GM18519 (cell line): ENCODE measurements around the gene OPHN1.

Source experiments
- ATAC-seq: cut with Tn5 transposase; IDR thresholded peaks from one replicate; pipeline ENCODE4 v1.9.1; 2021; ENCODE audit warnings: mild to moderate bottlenecking, moderate library complexity; ENCODE audit not compliant: unreplicated experiment, low FRiP score

OPHN1 gene, protein sequence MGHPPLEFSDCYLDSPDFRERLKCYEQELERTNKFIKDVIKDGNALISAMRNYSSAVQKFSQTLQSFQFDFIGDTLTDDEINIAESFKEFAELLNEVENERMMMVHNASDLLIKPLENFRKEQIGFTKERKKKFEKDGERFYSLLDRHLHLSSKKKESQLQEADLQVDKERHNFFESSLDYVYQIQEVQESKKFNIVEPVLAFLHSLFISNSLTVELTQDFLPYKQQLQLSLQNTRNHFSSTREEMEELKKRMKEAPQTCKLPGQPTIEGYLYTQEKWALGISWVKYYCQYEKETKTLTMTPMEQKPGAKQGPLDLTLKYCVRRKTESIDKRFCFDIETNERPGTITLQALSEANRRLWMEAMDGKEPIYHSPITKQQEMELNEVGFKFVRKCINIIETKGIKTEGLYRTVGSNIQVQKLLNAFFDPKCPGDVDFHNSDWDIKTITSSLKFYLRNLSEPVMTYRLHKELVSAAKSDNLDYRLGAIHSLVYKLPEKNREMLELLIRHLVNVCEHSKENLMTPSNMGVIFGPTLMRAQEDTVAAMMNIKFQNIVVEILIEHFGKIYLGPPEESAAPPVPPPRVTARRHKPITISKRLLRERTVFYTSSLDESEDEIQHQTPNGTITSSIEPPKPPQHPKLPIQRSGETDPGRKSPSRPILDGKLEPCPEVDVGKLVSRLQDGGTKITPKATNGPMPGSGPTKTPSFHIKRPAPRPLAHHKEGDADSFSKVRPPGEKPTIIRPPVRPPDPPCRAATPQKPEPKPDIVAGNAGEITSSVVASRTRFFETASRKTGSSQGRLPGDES

GRCh38 chrX:68433155-68433980 is at the start of gene OPHN1:
TSS of gene OPHN1 (minus strand) at chrX:68433495. CDS start at chrX:68433020, 475 bp downstream.
- ATAC-seq = no peak

GRCh38 chrX:68480969-68481368 is 47.7 kb upstream of the OPHN1 start:
- ATAC-seq = no peak

DNA sequence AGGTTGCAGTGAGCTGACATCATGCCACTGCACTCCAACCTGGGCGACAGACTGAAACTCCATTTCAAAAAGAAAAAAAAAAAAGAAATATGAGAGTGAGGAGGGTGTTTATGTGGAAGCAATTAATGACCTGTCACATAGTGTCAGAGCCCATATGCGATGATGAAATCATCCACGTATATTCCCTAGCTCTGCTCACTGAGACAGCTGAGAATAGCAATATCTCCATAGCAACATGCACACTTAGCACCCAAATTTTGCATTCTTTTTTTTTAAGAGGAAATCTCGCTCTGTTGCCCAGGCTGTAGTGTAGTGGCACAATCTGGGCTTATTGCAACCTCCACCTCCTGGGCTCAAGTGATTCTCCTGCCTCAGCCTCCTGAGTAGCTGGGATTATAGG is 31.5 kb upstream of the OPHN1 start:
- no peak for ATAC-seq

DNA sequence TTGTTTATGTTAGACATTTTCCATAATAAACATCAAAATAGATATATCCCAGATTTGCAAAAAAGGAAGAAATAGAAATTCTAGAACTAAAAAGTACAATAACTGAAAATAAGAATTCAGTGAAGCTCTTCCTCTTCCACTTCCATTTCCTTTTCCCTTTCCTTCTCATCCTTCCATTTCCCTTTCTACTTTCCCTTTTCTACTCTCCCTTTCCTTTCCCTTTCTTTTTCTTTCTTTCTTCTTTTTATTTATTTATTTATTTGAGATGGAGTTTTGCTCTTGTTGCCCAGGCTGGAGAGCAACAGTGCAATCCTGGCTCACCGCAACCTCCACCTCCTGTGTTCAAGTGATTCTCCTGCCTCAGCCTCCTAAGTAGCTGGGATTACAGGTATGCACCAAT is 30.6 kb upstream of the OPHN1 start:
- ATAC-seq = no peak

DNA sequence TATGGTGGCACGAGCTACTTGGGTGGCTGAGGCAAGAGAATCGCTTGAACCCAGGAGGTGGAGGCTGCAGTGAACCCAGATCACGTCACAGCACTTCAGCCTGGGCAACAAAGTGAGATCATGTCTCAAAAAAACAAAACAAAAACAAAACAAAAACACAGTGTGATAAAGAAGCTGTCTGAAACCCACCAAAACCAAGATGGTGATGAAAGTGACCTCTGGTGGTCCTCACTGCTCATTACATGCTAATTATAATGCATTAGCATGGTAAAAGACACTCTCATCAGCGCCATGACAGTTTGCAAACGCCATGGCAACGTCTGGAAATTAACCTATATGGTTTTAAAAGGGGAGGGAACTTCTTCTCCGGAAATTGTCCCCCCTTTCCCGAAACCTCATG is 29.4 kb upstream of the OPHN1 start:
- peak; percentile 59 for ATAC-seq

DNA sequence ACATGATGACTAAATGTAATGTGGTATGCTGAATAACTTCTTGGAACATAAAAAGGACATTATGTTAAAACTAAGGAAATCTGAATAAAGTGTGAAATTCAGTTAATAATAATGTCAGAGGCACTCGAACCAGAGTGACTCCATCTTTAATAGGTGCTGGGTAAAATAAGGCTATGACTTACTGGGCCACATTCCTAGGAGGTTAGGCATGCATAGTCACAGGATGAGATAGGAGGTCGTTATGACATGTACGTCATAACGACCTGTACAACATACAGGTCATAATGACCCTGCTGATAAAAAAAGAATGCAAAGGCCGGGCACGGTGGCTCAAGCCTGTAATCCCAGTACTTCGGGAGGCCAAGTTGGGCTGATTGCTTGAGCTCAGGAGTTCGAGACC is 28.9 kb upstream of the OPHN1 start:
- no peak for ATAC-seq

GRCh38 chrX:68461576-68461975 is 28.3 kb upstream of the OPHN1 start:
- no peak for ATAC-seq

DNA sequence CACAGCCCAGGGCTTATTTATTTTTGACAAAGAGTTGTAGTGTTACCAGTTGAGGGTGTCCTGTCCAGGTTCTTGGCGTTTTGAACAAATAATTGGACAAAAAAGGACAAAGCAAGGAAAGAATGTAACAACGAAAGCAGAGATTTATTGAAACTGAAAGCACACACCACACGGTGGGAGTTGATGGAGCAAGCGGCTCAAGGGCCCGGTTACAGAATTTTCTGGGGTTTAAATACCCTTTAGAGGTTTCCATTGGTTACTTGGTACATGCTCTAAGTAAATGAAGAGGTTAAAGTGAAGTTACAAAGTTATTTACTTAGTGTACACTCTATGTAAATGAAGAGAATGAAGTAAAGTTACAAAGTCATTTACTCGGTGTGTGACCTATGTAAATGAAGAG is 27.8 kb upstream of the OPHN1 start:
- ATAC-seq = no peak

DNA sequence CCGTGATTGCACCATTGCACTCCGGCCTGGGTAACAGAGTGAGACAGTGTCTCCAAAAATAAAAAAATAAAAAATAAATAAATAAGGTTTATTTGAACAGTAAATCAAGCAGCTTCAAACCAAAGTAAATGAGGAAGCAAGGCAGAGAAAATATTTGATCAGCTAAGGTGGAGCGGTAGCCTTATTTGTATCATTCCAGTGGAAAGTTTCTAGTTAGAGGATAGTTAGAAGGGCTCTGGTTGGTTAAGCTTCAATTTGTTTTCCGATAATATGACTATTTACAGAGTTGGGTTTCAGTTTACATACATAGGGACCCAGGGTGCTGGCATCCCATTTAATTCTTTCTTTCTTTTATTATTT is 21.8 kb upstream of the OPHN1 start:
- no peak for ATAC-seq

- ATAC-seq = no peak
Observed at GRCh38 chrX:68454476-68455150, 21.3 kb upstream of the OPHN1 start.

- ATAC-seq = no peak
Observed at GRCh38 chrX:68451720-68452119, 18.4 kb upstream of the OPHN1 start.

DNA sequence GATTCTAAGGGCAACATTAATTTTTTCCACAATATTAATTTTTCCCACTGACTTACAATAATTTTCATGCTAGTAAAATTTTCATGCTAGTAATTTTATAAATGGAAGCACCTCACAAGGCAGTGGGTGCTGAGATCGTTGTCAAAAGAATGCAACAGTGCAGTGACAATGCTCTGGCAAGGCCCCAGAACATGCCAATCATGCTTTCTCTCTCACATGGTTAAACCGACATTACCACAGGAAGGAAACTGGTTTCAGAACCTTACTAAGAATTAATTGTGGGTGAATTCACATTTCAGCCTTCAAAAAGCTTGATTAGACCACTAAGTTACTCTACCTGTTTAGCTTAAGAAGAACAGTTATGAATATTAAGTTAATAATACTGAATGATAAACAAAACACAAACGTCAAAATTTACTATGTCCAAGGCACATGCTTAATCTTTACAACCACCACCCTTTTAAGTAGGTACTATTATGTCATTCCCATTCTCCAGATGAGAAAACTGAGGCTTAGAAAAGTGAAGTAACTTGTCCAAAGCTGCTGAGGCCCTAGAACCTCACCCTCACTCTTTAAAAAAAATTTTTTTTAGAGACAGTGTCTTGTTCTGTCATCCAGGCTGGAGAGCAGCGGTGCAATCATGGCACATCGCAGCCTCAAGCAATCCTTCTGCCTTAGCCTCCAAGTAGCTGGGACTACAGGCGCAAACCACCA is 10.0 kb upstream of the OPHN1 start:
- peak; percentile 54 for ATAC-seq

- ATAC-seq = no peak
Observed at GRCh38 chrX:68440940-68441339, 7.6 kb upstream of the OPHN1 start.

GRCh38 chrX:68440442-68440841 is 7.1 kb upstream of the OPHN1 start:
- no peak for ATAC-seq

GRCh38 chrX:68439341-68439740 is 6.0 kb upstream of the OPHN1 start:
- ATAC-seq = no peak

DNA sequence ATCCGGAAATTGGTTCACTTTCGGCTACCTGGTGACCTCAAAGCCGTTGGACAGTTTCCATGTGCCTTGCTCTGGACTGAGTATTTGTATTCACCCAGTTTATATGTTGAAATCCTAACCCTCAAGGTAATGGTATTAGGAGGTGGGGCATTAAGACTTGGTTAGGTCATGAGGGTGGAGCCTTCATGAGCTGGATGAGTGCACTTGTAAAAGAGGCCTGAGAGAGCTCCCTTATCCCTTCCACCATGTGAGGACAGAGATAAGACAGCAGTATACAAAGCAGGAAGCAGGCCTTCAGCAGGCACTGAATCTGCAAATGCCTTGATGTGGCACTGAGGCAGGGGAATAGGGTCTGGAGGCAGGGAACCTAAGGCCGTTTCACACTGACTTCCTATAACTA is 5.3 kb upstream of the OPHN1 start:
- ATAC-seq = no peak

DNA sequence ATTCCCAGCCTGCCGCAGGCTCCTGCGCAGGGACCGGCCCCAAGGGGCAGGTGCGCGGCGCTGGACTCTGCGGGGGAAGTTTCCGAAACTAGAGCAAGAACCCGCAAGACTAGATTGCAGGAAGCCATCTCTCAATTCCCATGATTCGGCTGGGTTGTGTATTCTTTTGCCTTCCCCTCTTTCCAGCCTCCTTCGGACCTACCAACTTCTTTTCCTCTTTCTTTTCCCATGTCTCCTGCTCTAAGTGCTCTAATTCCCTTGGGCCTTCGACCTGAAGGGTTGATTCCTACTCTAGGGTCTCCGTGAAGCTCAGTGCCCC is 645 bp upstream of the OPHN1 start:
- no peak for ATAC-seq

- no peak for ATAC-seq
Observed at GRCh38 chrX:68432648-68433047, 647 bp downstream of the OPHN1 start.

DNA sequence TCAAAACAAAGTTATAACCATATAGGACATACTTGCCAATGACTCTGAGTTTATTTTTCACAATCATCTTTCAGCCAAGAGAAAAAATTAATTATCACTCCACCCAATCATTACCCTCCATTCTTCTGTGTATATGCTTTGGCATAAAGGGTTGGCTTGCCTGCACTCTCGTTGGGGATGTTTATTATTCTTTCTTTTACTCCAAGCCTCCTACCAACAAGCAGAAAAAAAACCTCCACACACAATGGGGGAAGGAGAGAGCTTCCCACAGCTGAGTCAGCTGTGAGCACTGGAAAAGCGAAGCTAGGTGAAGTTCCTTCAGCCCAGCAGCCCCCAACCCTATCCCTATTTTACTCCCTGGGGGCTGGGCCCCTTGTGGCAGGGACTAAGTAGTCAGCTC is 1.5 kb downstream of the OPHN1 start:
- no peak for ATAC-seq

- ATAC-seq = no peak
Observed at GRCh38 chrX:68429216-68429615, 4.1 kb downstream of the OPHN1 start.
